Frontal cortex (tissue), 4 donors: ENCODE measurements around the gene CPNE2. TPM values are rescaled to one million over a fixed set of nuclear protein-coding genes. Genes with fewer than 3 reads are reported as not detected.
"Not testable (repeated sequence)": the region's sequence is repeated elsewhere in the genome, so short reads cannot be mapped to it uniquely, and the experiment has no call there.

Source experiments
- DNase-seq, 2 donors: peaks; one replicate each; pipeline ENCODE4 v3.0.0; 2012; ENCODE audit warnings: low spot score in 2 of 2
- FAIRE-seq: peaks from 2 replicates; lab custom pipeline; 2012; peaks lifted over from hg19 to GRCh38; lab: Jason Lieb, UNC
- total RNA-seq: library from RNA; depleted of rRNA; stranded (reverse); fragments of >200 nt; gene quantifications from one replicate; pipeline ENCODE4 v1.2.3, GENCODE V29; 2014
- donor health status: control.
- donor health status: control.
- donor health status: control.

The CPNE2 gene
- total RNA-seq, 1 donor from 2014 or later, result 44.8 TPM

DNA sequence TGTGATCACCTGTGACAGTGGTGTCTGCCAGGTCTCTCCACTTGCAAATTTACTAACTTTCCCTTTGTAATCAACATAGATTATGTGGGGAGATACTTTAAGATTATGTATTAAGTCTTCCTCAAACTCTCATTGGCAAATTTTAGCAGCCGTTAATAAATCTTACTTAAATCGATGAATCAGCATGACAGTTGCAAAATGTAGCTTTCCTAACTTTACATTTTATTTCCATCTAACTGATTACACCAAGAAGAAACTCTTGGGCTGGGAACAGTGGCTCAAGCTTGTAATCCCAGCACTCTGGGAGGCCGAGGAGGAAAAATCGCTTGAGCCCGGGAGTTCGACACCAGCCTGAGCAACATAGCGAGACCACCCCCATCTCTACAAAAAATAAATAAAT is 23.3 kb upstream of the CPNE2 start:
- DNase-seq (no peak), FAIRE-seq (no peak)

DNA sequence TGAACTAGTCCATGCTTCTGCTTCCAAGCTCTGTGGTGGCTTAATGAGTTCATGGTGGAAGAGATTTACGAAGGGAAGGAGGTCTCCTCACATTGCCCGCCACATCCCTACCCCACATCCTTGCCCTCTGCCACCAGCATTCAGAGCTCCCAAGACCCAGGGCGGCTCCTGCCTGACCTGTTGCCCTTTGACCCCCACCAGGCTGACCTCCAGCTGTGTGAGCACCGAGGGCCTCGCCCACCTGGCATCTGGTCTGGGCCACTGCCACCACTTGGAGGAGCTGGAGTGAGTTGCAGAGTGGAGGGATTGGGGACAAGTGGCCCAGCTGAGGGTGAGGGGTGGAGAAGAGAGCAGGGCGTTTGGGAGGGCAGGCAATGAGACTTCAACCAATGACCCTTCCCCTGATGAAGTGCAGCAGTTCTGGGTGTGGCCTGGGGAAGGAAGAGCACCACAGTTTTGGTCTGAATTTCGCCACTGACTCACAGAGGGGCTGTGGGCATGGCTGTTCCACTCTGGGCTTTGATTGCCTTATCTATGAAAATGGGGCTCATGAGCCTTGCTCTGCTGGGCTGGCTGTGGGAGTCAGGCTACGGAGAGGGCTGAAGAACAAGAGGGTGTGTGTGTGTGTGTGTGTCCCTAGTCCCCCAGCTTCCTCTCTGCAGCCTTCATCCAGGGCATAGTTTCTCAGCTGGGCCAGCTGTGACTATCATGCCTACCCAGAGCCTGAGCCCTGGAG is 22.6 kb upstream of the CPNE2 start:
- DNase-seq (no peak), FAIRE-seq (no peak)

DNA sequence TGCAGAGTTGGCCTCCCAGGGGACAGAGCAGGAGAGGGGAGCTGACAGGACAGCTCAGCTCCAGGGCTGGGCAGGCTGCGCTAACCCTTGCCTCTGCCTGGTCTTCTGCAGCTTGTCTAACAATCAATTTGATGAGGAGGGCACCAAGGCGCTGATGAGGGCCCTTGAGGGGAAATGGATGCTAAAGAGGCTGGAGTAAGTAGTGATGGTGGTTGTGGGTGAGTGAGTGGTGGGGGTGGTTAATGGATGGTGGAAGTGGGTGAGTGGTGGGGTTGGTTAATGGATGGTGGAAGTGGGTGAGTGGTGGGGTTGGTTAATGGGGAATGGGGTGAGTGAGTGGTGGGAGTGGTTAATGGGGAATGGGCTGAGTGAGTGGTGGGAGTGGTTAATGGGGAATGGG is 22.0 kb upstream of the CPNE2 start:
- no peak for DNase-seq

DNA sequence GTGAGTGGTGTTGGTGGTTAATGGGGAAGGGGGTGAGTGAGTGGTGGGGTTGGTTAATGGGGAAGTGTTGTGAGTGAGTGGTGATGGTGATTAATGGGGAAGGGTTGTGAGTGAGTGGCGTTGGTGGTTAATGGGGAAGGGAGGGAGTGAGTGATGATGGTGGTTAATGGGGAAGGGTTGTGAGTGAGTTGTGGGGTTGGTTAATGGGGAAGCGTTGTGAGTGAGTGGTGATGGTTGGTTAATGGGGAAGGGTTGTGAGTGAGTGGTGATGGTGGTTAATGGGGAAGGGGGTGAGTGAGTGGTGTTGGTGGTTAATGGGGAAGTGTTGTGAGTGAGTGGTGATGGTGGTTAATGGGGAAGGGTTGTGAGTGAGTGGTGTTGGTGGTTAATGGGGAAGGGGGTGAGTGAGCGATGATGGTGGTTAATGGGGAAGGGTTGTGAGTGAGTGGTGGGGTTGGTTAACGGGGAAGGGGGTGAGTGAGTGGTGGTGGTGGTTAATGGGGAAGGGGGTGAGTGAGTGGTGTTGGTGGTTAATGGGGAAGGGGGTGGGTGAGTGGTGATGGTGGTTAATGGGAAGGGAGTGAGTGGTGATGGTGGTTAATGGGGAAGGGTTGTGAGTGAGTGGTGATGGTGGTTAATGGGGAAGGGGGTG is 21.2 kb upstream of the CPNE2 start:
- not testable (repeated sequence) for FAIRE-seq

More for the DNA sequence above, 22.0 kb upstream of the CPNE2 start:
- FAIRE-seq, result no peak

DNA sequence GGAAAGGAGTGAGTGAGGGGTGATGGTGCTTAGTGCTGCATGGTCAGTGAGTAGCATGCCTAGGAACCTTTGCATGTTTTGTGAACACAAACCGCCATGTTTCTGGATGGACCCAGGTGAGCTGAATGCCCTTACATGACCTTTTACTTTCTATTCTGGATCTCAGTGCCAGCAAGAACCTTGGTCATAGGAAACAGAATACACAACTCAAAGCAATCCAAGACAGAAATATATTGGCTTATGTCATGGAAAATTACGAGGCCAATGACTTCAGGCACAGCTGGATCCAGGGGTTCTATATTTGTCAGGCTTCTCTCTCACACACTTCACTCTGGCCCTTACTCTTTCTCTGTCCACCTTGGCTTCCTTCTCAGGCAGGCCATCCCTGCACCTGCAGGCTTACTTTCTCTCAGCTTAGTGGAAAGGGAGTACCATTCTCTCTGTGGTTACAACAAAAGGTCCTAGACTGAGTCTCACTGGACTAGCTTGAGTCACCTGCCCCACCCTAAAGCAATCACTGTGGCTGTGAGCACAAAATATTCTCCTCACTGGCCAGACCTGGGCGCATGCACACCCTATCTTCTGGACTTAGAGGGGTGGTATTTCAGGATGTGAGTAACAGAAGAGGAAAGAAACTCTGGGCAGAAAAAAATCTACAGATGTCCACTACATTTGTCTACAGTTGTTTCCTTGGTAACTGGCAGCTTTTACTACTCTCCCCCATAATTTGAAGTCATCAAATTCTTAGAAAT is 20.4 kb upstream of the CPNE2 start:
- FAIRE-seq (no peak), DNase-seq (no peak)

More for the DNA sequence above, 21.2 kb upstream of the CPNE2 start:
- not testable (repeated sequence) for DNase-seq

DNA sequence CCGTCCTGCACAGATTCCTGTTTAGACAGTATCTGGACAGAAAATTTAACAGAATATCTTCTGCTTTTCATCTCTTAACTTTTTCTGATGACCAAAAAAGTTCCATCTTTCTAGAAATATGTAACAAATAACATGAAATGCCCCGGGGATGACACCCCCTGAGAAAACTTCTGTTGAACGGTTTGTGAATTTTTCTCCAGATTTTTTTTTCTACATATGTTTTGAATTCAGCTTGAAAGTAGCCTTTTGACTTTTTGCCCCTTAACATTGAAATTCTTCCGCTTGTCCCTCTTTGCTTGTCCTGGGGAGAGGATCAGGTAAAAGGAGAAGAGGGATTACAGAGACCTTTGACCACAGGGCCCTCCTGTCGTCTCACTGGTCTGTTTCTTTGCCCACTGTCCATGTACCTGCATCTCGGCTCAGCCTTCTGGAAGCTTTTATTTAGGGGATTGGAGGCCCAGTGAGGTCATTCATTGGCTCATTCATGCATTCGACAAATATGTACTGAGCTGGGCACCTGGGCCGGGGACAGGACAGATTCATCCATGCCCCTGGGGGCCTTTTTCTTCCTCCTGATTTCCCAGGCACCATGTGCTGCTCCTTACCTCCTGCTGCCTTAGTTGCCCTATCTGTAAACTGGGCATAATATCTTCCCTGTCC is 19.6 kb upstream of the CPNE2 start:
- FAIRE-seq, result no peak
- DNase-seq, result no peak

DNA sequence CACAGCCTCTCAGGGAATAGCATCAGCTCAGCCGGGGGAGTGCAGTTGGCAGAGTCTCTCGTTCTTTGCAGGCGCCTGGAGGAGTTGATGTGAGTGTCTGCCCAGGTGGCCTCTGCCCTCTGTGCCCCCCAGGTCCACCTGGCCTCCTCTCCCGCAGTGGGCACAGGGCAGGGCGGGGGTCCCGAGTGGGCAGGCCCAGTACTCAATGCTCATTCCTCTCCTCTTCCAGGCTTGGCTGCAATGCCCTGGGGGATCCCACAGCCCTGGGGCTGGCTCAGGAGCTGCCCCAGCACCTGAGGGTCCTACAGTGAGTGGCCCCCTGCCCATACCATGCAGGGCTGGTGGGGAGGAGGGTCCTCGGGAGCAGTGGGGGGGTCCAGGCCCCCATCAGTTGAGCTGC is 14.7 kb upstream of the CPNE2 start:
- DNase-seq (no peak), FAIRE-seq (no peak)

DNA sequence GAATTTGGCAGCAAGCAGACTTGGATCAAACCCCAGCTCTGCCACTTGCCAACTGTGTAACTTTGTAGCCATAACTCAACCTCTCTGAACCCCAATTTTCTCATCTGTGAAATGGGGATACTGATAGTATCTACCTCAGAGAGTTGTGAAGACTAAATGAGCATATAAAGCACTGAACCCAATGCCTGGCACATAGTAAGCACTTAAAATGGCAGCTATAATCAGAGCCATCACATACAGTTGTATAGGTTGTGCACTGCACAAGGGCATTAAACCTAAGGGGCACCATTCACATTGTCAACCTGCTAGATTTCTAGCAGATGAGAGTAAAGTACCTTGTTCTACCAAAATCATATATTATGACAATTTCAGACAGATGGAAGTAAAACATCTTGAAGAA is 10.6 kb upstream of the CPNE2 start:
- FAIRE-seq (no peak), DNase-seq (no peak)

DNA sequence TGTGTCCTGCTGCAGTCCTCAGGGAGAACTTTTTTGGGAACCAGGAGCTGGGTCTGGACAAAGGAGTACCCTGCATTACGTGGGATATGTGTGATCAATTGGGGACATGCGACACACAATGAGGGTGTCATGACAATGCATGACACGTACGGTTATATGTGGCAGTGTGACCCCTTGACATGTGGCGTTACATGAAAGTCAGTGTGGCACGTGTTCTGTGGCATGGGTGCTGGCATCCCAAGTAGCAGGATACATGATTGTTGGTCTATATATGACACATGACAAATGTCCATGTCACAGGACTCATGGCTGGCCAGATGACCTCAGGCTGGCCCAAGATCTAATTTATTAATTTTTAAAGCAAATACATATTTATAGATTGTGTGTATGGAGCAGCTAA is 9.7 kb upstream of the CPNE2 start:
- FAIRE-seq (no peak), DNase-seq (no peak)

DNA sequence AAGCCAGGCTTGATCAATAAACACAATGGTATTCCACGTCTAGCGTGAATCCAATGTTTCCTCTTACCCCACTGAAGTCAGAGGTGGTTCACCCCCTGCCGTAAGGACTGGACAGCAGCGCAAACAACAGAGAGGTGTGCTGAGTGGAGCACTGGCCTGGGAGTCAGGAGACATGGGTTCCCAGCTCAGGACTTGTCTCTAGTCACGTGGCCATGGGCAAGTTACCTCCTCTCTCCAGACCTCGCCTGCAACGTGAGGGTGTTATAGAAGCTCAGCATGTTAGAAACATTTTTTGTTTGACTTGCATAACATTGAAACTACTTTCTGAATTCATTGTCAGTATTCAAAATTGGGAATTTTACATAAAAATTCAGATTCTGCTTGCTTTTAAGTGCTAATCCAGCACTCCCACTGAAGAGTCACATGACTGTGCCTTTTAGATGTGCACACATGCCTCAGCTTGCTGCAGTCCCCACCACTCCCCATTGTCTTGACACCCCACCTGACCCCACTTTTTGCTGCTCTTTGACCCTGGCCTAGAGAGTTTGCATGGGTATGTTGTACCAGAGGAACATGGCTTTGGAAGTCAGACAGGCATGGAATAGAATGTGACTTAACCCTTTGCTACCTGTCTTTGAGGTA is 8.8 kb upstream of the CPNE2 start:
- FAIRE-seq (no peak), DNase-seq (no peak)

DNA sequence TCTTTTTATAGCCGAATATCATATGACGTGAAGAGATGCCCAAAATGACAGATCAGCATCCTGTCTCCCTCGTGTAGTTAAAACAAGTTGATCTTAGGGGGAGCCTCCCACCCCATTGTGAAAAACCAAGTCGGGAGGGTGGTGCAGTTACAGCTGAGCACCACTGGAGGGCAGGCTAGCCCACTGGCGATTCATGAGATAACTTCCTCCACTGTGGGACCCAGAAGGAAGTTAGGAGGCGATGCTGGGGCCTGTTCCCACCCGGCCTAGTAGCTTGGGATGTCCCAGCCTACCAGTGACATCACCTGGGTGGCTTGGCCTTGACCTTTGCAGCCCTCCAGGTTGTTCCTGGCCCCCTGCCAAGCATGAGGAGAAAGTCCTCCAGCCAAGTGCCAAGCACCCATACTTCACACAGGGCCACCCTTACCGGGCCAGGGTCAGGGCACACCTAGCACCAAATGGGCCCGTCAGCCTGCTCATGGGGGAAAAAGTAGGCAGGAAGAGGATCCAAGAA is 8.1 kb upstream of the CPNE2 start:
- DNase-seq, result peak; percentile 75 to 84
- no peak for FAIRE-seq

DNA sequence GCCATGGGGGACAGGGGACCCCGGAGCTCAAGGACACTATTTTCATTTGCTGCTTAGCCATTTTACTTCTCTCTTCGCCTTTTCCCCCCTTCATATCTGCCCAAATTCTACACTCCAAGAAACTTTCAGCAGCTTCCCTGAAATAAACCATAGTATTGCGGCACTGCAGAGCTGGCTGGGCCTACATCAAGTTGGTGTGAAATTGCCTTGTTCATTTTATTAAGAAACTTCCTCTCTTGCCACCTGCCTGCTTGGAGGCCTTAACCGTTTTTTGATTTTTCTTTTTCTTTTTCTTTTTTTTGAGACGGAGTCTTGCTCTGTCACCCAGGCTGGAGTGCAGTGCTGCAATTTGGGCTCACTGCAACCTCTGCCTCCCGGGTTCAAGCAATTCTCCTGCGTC is 7.4 kb upstream of the CPNE2 start:
- DNase-seq (no peak), FAIRE-seq (no peak)

DNA sequence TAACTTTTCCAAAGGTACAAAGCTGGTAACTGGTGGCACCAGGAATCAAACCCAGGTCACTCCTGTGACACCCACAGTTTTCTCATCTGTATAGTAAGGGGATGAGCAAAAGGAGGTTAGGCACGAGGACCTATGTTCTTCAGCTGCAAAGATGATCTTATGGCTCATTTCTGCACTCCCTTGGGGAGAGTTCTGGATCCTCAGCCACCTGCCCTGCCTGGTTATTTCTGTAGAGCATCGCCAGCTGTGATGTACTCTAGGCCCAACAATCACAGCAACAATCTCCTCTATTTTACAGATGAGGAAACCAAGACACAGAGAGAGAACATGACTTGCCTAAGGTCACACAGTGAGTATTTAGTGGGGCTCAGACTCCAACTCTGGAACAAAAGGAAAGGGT is 5.4 kb upstream of the CPNE2 start:
- no peak for FAIRE-seq
- no peak for DNase-seq

DNA sequence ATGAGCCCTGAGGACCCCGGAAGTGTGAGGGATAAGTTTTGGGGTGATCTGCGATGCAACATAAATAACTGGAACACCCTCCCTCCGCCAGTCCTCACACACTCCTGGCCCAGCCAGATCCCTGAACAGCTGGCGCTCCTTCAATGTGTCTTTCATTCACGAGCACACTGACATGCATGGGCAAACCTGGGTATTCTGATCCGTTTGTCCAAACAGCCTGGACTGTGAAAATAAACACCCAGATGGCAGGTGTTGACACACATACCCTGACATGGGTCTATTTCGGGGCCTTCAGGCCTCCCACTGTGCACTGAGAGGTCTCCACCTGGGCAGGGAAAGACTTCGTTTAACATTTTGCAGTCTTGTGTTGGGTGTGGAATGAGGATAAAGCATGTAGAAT is 3.0 kb upstream of the CPNE2 start:
- FAIRE-seq (no peak), DNase-seq (no peak)

DNA sequence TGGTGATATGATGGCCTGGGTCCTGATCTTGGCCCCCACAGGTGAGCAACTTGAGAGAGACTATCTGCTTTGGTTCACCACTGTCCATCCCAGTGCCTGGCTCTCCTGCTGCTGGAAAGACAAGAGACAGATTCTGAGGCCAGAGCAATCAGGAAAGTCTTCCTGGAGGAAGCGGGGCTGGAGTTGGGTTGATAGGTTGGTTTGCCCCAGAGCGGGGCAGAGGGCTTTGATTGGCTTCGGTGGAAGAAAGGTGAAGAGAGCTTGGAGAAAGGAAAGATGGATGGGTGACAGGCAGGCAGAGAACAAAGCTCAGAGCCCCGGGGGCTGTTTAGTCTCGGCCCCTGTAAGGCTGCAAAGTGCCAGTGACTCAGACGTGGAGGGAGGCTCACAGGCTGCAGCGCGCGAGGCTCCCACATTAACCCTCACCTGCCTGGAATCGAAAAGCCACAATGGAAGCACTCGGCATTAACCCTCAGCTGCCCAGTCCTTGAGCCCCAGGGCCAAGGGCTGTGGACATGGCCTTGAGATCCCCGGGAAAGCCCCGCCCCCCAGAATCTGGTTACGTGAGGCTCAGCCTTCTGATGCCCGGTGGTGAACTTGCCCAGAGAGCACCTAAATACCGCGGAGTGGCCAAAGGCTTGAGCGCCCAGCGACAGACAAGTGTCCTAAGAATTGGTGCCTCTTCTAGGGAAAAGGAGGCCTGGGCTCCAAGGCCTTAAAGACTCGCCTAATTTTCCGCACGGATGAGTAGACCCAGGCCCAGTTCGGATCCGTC is 996 bp upstream of the CPNE2 start:
- DNase-seq (peak; percentile 44 to 58), FAIRE-seq (no peak)

DNA sequence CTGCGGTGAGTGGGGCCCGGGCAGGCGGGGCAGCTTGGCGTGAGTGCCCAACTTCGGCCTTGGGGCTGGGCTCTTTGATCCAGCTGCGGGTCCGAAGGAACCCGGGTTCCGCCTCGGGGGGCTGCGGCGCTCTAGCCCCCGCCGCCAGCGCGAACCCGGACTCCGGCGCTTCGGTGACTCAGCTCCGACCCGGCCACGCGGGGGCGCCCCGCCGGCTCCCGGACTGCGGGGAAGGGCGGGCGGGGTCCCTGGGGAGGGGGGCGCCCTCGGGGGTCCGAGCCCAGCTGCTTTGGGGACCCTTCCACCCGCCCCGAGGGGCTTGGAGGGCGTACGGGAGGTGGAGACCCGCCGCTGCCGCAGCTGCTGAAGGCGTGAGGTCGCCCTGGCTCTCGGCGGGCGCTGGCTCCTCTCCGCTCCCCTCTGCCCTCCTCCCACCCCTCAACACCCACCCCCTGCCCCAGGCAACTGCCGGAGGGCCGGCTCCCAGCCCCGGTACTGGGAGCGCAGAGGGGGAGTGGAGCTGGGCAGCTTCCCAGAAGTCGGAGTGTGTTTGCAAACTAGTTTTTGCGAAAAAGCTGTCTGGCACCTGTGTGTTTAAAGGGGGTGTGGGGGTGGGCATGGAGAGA is 516 bp downstream of the CPNE2 start:
- FAIRE-seq (no peak), DNase-seq (peak; percentile 66 to 77)

DNA sequence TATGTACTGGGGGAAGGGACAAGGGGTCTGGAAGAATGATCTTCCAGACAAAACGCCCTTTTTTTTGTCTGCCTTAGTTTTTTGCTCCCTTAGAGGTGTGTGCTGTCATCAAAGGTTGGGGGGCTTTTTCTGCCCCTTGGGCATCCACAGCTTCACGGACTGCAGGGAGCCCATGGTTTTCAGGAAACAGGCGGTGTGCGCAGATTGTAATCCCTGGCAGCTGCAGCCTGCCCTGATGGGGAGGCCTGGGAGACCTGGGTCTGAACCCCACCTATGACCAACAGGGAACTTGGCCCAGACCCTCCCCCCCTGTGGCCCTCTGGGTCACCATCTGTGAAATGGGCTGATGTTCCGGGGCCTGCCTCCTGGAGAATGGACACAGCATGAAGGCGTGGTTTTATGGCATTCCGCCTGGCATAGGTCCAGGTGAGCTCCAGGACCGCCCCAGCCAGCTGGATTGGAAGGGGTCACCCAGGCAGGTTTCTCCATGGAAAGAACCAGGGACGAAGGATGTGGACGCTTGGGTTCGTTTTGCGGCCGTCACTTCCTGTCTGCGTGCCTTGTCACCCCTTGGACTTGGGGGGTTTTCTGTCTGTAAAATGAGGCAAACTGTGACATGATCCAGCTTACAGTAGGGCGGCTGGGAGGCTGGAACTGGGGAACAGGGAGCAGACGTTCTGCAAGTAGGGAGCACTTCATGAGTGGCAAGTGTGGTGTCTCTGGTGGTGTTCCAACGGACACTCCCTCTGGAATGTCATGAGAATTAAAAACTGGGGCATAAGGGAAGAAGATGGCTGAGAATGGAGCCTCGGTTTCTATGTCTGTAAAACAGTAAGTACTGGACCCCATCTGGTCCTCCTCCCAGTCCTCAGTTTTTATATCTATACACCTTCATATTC is 1.5 kb downstream of the CPNE2 start:
- FAIRE-seq, result no peak
- no peak for DNase-seq

DNA sequence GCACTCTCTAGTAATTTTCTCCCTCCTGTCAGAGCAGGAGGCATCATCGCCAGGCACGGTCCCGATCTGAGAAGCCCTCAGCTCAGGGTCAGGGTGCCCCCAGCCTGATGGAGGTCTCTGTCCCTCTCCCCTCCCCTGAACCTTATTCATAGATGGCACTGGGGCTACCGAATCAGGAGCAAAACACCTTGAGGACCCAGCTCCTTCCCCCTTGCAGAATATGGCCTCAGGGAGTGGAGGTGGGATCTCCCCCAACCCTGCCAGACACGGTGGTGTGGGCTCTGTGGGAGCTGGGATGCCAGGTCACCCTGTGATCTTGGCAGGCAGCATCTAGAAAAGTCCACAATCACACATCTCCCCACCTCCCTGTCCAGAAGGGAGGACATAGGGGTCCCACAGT is 2.5 kb downstream of the CPNE2 start:
- FAIRE-seq (no peak), DNase-seq (no peak)
